GF-D8 (cell line): Measurements from ENCODE around the gene MYO1H.
"Not testable (repeated sequence)": the region's sequence is repeated elsewhere in the genome, so short reads cannot be mapped to it uniquely, and the experiment has no call there.

Experiments
- DNase-seq: peaks from one replicate; lab custom pipeline; 2025; lab: John Stamatoyannopoulos, UW

MYO1H gene

GRCh38 chr12:109421355-109422087 is 73.8 kb downstream of the MYO1H start:
- DNase-seq, result no peak

GRCh38 chr12:109422251-109422650 is 74.6 kb downstream of the MYO1H start:
- no peak for DNase-seq

GRCh38 chr12:109423392-109423791 is 75.7 kb downstream of the MYO1H start:
- no peak for DNase-seq

- peak; percentile 31 for DNase-seq
Measured at GRCh38 chr12:109428037-109428629, 80.4 kb downstream of the MYO1H start.

- not testable (repeated sequence) for DNase-seq
Measured at GRCh38 chr12:109428804-109429203, 81.1 kb downstream of the MYO1H start.

- no peak for DNase-seq
Measured at GRCh38 chr12:109430244-109430643, 82.5 kb downstream of the MYO1H start.

GRCh38 chr12:109432431-109432830 is 84.7 kb downstream of the MYO1H start:
- DNase-seq, result no peak

GRCh38 chr12:109432842-109433304 is 85.2 kb downstream of the MYO1H start:
- peak; percentile 45 for DNase-seq

GRCh38 chr12:109433618-109434017 is 85.9 kb downstream of the MYO1H start:
- DNase-seq, result no peak

GRCh38 chr12:109434582-109434981 is 86.9 kb downstream of the MYO1H start:
- DNase-seq, result no peak

- no peak for DNase-seq
Measured at GRCh38 chr12:109435428-109436187, 87.9 kb downstream of the MYO1H start.

- no peak for DNase-seq
Measured at GRCh38 chr12:109436188-109436560, 88.5 kb downstream of the MYO1H start.

- no peak for DNase-seq
Measured at GRCh38 chr12:109439181-109439580, 91.5 kb downstream of the MYO1H start.

GRCh38 chr12:109439951-109440350 is 92.3 kb downstream of the MYO1H start:
- DNase-seq, result not testable (repeated sequence)

GRCh38 chr12:109440851-109441490 is 93.3 kb downstream of the MYO1H start:
- no peak for DNase-seq

GRCh38 chr12:109443794-109444193 is 96.1 kb downstream of the MYO1H start:
- DNase-seq, result no peak

- DNase-seq, result no peak
Measured at GRCh38 chr12:109444259-109444658, 96.6 kb downstream of the MYO1H start.

- no peak for DNase-seq
Measured at GRCh38 chr12:109445191-109445609, 97.5 kb downstream of the MYO1H start.

GRCh38 chr12:109446869-109447268 is 99.2 kb downstream of the MYO1H start:
- no peak for DNase-seq

GRCh38 chr12:109447482-109447881 is 99.8 kb downstream of the MYO1H start:
- no peak for DNase-seq

GRCh38 chr12:109448272-109448671 is 100.6 kb downstream of the MYO1H start:
- DNase-seq, result no peak

- DNase-seq, result no peak
Measured at GRCh38 chr12:109448707-109449390, 101.1 kb downstream of the MYO1H start.
